ENCODE measurements around the gene TOP1. TPM values are rescaled to one million over a fixed set of nuclear protein-coding genes. Genes with fewer than 3 reads are reported as not detected.

The TOP1 gene
- total RNA-seq, 1 experiment from 2014 or later: 81.8 TPM

GRCh38 chr20:41163821-41164220, 135.2 kb downstream of the TOP1 start:
- ATAC-seq (no peak), DNase-seq (ENCODE audit: low spot score) (no peak)
- Mint-ChIP-seq H3K4me3 (no peak overlapping the region), H3K27ac (no peak overlapping the region), H3K9me3 (no peaks in the 10 kb centered on the region), H3K36me3 (peaks cover 75% of the 10 kb centered on the region), H3K27me3 (ENCODE audit: low read depth) (no peaks in the 10 kb centered on the region), H3K4me1 (peaks cover 2% of the 10 kb centered on the region; the same call in 1 of the 2 replicates)
- ChIA-PET CTCF (interaction anchor here (1.2 kb wide), 1 partner anchor 28 kb away, joined by 3 read pairs; no protein-coding TSS in a partner anchor), POLR2A (no interaction called here)
- TF ChIP-seq ATF6 (CRISPR knock-in tag; IDR thresholded peaks at IDR 0.05) (no peak), ZSCAN18 (CRISPR knock-in tag; IDR thresholded peaks at IDR 0.05) (no peak), FOXP1 (CRISPR knock-in tag; IDR thresholded peaks at IDR 0.05; ENCODE audit: borderline replicate concordance) (no peak), OVOL2 (CRISPR knock-in tag; IDR thresholded peaks at IDR 0.05; ENCODE audit: borderline replicate concordance) (no peak), ZNF317 (CRISPR knock-in tag; IDR thresholded peaks at IDR 0.05; ENCODE audit: borderline replicate concordance, low read depth) (no peak), NFYB (CRISPR knock-in tag; conservative IDR thresholded peaks at IDR 0.05; ENCODE audit: low read depth) (no peak), TEAD4 (CRISPR knock-in tag; IDR thresholded peaks at IDR 0.05) (no peak), STAT6 (CRISPR knock-in tag; conservative IDR thresholded peaks at IDR 0.05; ENCODE audit: low read depth) (no peak), SOX15 (CRISPR knock-in tag; IDR thresholded peaks at IDR 0.05) (no peak), AFF4 (CRISPR knock-in tag; IDR thresholded peaks at IDR 0.05; ENCODE audit: borderline replicate concordance) (no peak), GABPB1 (CRISPR knock-in tag; IDR thresholded peaks at IDR 0.05) (no peak), CBFB (CRISPR knock-in tag; IDR thresholded peaks at IDR 0.05; ENCODE audit: low read depth) (no peak), PRDM15 (CRISPR knock-in tag; IDR thresholded peaks at IDR 0.05) (no peak), NFATC4 (CRISPR knock-in tag; IDR thresholded peaks at IDR 0.05) (no peak), ATF2 (CRISPR knock-in tag; IDR thresholded peaks at IDR 0.05; ENCODE audit: borderline replicate concordance, low read depth) (no peak), ZNF425 (CRISPR knock-in tag; conservative IDR thresholded peaks at IDR 0.05) (no peak)

Measured in WTC11 (cell line).